ENCODE results near the gene AFP. TPM values are rescaled to one million over a fixed set of nuclear protein-coding genes. Genes with fewer than 3 reads are reported as not detected.

Gene AFP
- total RNA-seq, 1 donor from 2014 or later = not detected

GRCh38 chr4:73448448-73449203 is 12.6 kb downstream of the AFP start:
- DNase-seq (ENCODE audit: low spot score) = no peak
- Mint-ChIP-seq H3K36me3 (ENCODE audit: low read depth, unreplicated experiment) (no peaks in the 10 kb centered on the region), H3K4me1 (ENCODE audit: unreplicated experiment) (peaks cover 16% of the 10 kb centered on the region), H3K4me3 (ENCODE audit: unreplicated experiment) (no peak overlapping the region), H3K9me3 (ENCODE audit: unreplicated experiment) (no peaks in the 10 kb centered on the region), H3K27me3 (ENCODE audit: unreplicated experiment) (no peaks in the 10 kb centered on the region), H3K27ac (ENCODE audit: unreplicated experiment) (no peak overlapping the region)
- no peak for TF ChIP-seq CTCF (IDR thresholded peaks at IDR 0.05; ENCODE audit: unreplicated experiment)

- Mint-ChIP-seq H3K4me3 (ENCODE audit: unreplicated experiment) (no peak overlapping the region), H3K27me3 (ENCODE audit: unreplicated experiment) (no peaks in the 10 kb centered on the region)
Observed at GRCh38 chr4:73450398-73451004, 14.5 kb downstream of the AFP start.

GRCh38 chr4:73451404-73451803 is 15.4 kb downstream of the AFP start:
- no peak for DNase-seq (ENCODE audit: low spot score)
- peaks cover 16% of the 10 kb centered on the region for H3K4me1 Mint-ChIP-seq (ENCODE audit: unreplicated experiment)
- H3K4me3 Mint-ChIP-seq (ENCODE audit: unreplicated experiment) = no peak overlapping the region

More at GRCh38 chr4:73450398-73451004, 14.5 kb downstream of the AFP start:
- H3K27ac Mint-ChIP-seq (ENCODE audit: unreplicated experiment) = no peak overlapping the region
- peaks cover 16% of the 10 kb centered on the region for H3K4me1 Mint-ChIP-seq (ENCODE audit: unreplicated experiment)
- no peaks in the 10 kb centered on the region for H3K9me3 Mint-ChIP-seq (ENCODE audit: unreplicated experiment)
- no peak for DNase-seq (ENCODE audit: low spot score)
- no peaks in the 10 kb centered on the region for H3K36me3 Mint-ChIP-seq (ENCODE audit: low read depth, unreplicated experiment)
- TF ChIP-seq CTCF (IDR thresholded peaks at IDR 0.05; ENCODE audit: unreplicated experiment) = no peak

GRCh38 chr4:73451981-73452747 is 16.1 kb downstream of the AFP start:
- no peaks in the 10 kb centered on the region for H3K27me3 Mint-ChIP-seq (ENCODE audit: unreplicated experiment)
- peaks cover 16% of the 10 kb centered on the region for H3K4me1 Mint-ChIP-seq (ENCODE audit: unreplicated experiment)
- DNase-seq (ENCODE audit: low spot score) = no peak
- no peak for TF ChIP-seq CTCF (IDR thresholded peaks at IDR 0.05; ENCODE audit: unreplicated experiment)
- H3K36me3 Mint-ChIP-seq (ENCODE audit: low read depth, unreplicated experiment) = no peaks in the 10 kb centered on the region
- H3K4me3 Mint-ChIP-seq (ENCODE audit: unreplicated experiment) = no peak overlapping the region
- H3K27ac Mint-ChIP-seq (ENCODE audit: unreplicated experiment) = no peak overlapping the region
- H3K9me3 Mint-ChIP-seq (ENCODE audit: unreplicated experiment) = no peaks in the 10 kb centered on the region

More at GRCh38 chr4:73451404-73451803, 15.4 kb downstream of the AFP start:
- no peak for TF ChIP-seq CTCF (IDR thresholded peaks at IDR 0.05; ENCODE audit: unreplicated experiment)
- H3K36me3 Mint-ChIP-seq (ENCODE audit: low read depth, unreplicated experiment) = no peaks in the 10 kb centered on the region
- H3K9me3 Mint-ChIP-seq (ENCODE audit: unreplicated experiment) = no peaks in the 10 kb centered on the region
- H3K27me3 Mint-ChIP-seq (ENCODE audit: unreplicated experiment) = no peaks in the 10 kb centered on the region
- H3K27ac Mint-ChIP-seq (ENCODE audit: unreplicated experiment) = no peak overlapping the region

All from endothelial cell (in vitro differentiated cells).